Activated CD8-positive, alpha-beta T cell treated with anti-CD3 and anti-CD28 coated beads for 36 hours (primary cell): ENCODE data around the gene CNIH1. TPM values are rescaled to one million over a fixed set of nuclear protein-coding genes. Genes with fewer than 3 reads are reported as not detected.
"Not testable (repeated sequence)": the region's sequence is repeated elsewhere in the genome, so short reads cannot be mapped to it uniquely, and the experiment has no call there.

Experiments
- ATAC-seq: fragments of 200-7000 bp; cut with Tn5 transposase; one replicate; pipeline ENCODE4 v1.10.0; 2021; ENCODE audit warnings: mild to moderate bottlenecking, moderate library complexity
- CTCF ChIA-PET: fragments of 350-600 bp; sonication (Branson Sonifier 250); formaldehyde crosslinking; loops from one replicate; lab custom pipeline; 2021; ENCODE audit warnings: antibody characterized with exemption; lab: Charles Lee
- POLR2A ChIA-PET: fragments of 350-600 bp; sonication (Branson Sonifier 250); formaldehyde crosslinking; loops from one replicate; lab custom pipeline; 2021; ENCODE audit warnings: antibody characterized with exemption; lab: Charles Lee
- DNase-seq: peaks from one replicate; pipeline ENCODE4 v3.0.0-alpha.2; 2020
- H3K27ac Mint-ChIP-seq: one replicate; pipeline ENCODE4 v1.8.0; 2021; ENCODE audit warnings: mild to moderate bottlenecking, mixed read lengths
- H3K27me3 Mint-ChIP-seq: one replicate; pipeline ENCODE4 v1.8.0; 2021; ENCODE audit warnings: mixed read lengths
- H3K36me3 Mint-ChIP-seq: one replicate; pipeline ENCODE4 v1.8.0; 2021; ENCODE audit warnings: low read depth, mixed read lengths
- H3K4me1 Mint-ChIP-seq: one replicate; pipeline ENCODE4 v1.8.0; 2021; ENCODE audit warnings: low read depth, mixed read lengths
- H3K4me3 Mint-ChIP-seq: one replicate; pipeline ENCODE4 v1.8.0; 2021; ENCODE audit warnings: mild to moderate bottlenecking, moderate library complexity, mixed read lengths
- H3K9me3 Mint-ChIP-seq: one replicate; pipeline ENCODE4 v1.8.0; 2021; ENCODE audit warnings: mixed read lengths
- intact Hi-C: fragments of 100-400 bp; cut with micrococcal nuclease; formaldehyde crosslinking; loops from one replicate; pipeline ENCODE4 v1.10.0; 2022
- total RNA-seq, 2 experiments: library from RNA; stranded (reverse); gene quantifications; one replicate each; pipeline ENCODE4 v1.2.3, GENCODE V29; 2021
- TF ChIP-seq, protein P1 (sequence below): fragments of 200-600 bp; IDR thresholded peaks from one replicate; pipeline ENCODE4 v1.8.0; 2022; ENCODE audit warnings: antibody characterized with exemption, mild to moderate bottlenecking

The CNIH1 gene
- total RNA-seq, 2 experiments from 2014 or later: 82.0 to 82.7 TPM

DNA sequence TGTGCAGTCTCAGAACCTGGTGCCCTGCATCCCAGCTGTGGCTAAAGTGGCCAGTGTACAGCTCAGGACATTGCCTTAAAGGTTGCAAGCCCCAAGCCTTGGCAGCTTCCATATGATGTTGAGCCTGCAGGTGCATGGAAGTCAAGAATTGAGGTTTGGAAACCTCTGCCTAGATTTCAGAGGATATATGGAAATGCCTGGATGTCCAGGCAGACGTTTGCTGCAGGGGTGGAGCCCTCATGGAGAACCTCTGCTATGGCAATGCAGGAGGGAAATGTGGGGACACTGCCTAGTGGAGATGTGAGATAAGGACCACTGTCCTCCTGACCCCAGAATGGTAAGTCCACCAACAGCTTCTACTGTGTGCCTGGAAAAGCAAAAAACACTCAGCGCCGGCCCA, 17.9 kb upstream of the CNIH1 start:
- peaks cover 5% of the 10 kb centered on the region for H3K36me3 Mint-ChIP-seq
- intact Hi-C loops: no loop called here
- ChIA-PET CTCF (no interaction called here), POLR2A (interaction anchor here (1.0 kb wide), 1 partner anchor 23 kb away, joined by 4 read pairs; no protein-coding TSS in a partner anchor)
- H3K9me3 Mint-ChIP-seq: peaks cover 4% of the 10 kb centered on the region
- TF ChIP-seq, protein P1, sequence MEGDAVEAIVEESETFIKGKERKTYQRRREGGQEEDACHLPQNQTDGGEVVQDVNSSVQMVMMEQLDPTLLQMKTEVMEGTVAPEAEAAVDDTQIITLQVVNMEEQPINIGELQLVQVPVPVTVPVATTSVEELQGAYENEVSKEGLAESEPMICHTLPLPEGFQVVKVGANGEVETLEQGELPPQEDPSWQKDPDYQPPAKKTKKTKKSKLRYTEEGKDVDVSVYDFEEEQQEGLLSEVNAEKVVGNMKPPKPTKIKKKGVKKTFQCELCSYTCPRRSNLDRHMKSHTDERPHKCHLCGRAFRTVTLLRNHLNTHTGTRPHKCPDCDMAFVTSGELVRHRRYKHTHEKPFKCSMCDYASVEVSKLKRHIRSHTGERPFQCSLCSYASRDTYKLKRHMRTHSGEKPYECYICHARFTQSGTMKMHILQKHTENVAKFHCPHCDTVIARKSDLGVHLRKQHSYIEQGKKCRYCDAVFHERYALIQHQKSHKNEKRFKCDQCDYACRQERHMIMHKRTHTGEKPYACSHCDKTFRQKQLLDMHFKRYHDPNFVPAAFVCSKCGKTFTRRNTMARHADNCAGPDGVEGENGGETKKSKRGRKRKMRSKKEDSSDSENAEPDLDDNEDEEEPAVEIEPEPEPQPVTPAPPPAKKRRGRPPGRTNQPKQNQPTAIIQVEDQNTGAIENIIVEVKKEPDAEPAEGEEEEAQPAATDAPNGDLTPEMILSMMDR: no peak
- no peak overlapping the region for H3K4me3 Mint-ChIP-seq
- no peaks in the 10 kb centered on the region for H3K27me3 Mint-ChIP-seq
- DNase-seq: no peak
- H3K27ac Mint-ChIP-seq: no peak overlapping the region
- no peak for ATAC-seq
- peaks cover 5% of the 10 kb centered on the region for H3K4me1 Mint-ChIP-seq

DNA sequence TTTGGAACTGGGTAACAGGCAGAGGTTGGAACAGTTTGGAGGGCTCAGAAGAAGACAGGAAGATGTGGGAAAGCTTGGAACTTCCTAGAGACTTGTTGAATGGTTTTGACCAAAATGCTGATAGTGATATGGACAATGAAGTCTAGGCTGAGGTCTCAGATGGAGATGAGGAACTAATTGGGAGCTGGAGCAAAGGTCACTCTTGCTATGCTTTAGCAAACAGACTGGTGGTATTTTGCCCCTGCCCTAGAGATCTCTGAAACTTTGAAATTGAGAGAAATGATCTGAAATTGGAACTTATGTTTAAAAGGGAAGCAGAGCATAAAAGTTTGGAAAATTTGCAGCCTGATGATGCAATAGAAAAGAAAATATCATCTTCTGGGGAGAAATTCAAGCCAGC, 17.4 kb upstream of the CNIH1 start:
- CTCF ChIA-PET, intact Hi-C loops: not testable (repeated sequence)

DNA sequence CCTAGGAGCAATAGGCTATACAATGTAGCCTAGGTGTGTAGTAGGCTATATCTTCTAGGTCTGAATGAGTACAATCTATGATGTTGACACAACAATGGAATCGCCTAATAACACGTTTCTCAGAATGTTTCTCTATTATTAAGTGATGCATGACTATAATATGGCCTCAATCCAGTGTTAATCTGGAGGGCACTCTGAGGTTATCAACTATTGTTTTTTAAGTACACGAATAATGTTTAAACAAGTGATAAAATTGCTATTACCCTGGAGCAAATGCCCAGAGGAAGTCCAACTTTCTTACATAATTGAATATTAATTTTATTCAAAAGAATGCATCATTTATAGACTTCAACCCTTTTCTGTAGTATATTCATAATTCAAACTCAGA, 16.4 kb upstream of the CNIH1 start:
- ATAC-seq (no peak), DNase-seq (no peak)
- Mint-ChIP-seq H3K4me3 (no peak overlapping the region), H3K27me3 (no peaks in the 10 kb centered on the region), H3K36me3 (peaks cover 5% of the 10 kb centered on the region), H3K4me1 (peaks cover 5% of the 10 kb centered on the region), H3K27ac (no peak overlapping the region), H3K9me3 (peaks cover 4% of the 10 kb centered on the region)
- CTCF ChIA-PET: interaction anchor here (1.8 kb wide), 1 partner anchor 15 kb away, joined by 9 read pairs; no protein-coding TSS in a partner anchor
- intact Hi-C loops: no loop called here
- TF ChIP-seq, protein P1: no peak
- POLR2A ChIA-PET: interaction anchor here (0.6 kb wide), 1 partner anchor 12 kb away, joined by 3 read pairs; no protein-coding TSS in a partner anchor

More for the DNA sequence above, 17.4 kb upstream of the CNIH1 start:
- H3K9me3 Mint-ChIP-seq, H3K4me3 Mint-ChIP-seq, H3K36me3 Mint-ChIP-seq, H3K4me1 Mint-ChIP-seq, DNase-seq, H3K27me3 Mint-ChIP-seq, H3K27ac Mint-ChIP-seq, POLR2A ChIA-PET, ATAC-seq: not testable (repeated sequence)

DNA sequence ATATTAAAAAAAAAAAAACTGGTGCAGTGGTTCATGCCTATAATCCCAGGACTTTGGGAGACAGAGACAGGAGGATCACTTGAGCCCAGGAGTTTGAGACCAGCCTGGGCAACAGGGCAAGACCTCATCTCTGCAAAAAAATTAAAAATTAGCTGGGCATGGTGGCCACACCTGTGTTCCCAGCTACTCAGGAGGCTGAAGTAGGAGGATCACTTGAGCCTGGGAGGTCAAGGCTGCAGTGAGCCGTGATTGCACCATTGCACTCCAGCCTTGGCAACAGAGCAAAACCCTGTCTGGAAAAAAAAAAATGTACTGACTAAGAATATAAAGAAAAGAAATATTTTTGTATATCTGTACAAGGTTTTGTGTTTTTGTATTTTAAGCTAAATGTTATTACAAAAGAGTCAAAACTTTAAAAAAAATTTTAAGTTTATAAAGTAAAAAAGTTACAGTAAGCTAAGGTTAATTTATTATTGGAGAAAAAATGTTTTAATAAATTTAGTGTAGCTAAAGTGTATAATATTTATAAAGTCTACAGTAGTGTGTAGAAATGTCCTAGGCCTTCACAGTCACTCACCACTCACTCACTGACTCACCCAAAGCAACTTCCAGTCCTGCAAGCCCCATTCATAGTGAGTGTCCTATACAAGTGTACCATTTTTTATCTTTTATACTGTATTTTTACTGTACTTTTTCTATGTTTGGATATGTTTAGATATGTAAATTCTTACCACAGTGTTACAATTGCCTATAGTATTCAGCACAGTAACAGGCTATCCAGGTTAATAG, 15.8 kb upstream of the CNIH1 start:
- H3K9me3 Mint-ChIP-seq, DNase-seq, H3K27ac Mint-ChIP-seq, H3K4me1 Mint-ChIP-seq, H3K36me3 Mint-ChIP-seq, intact Hi-C loops, H3K27me3 Mint-ChIP-seq, ATAC-seq, H3K4me3 Mint-ChIP-seq: not testable (repeated sequence)
- CTCF ChIA-PET: interaction anchor here (1.8 kb wide), 1 partner anchor 15 kb away, joined by 9 read pairs; no protein-coding TSS in a partner anchor
- POLR2A ChIA-PET: interaction anchor here (0.6 kb wide), 2 partner anchors 12 to 480 kb away, joined by 3 read pairs; no protein-coding TSS in a partner anchor

DNA sequence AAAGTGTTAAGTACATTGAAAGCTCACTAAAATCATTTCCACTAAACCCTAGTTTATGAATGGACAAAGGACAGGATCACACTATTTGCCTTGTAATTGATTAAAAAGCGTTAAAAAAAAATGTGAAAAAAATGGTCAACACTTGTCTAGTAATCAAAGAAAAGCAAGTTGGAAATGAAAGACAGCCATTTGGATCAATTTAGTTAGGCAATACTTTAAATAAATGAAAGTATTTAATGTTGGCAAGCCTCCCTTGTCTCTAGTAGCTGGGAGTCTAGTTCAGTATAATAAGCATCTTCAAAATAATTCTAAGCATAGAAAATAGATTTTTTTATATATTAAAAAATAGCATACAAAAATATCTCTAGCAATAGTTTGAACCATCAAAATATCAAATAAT, 14.2 kb upstream of the CNIH1 start:
- intact Hi-C loops: no loop called here
- Mint-ChIP-seq H3K36me3 (peaks cover 5% of the 10 kb centered on the region), H3K9me3 (peaks cover 4% of the 10 kb centered on the region), H3K4me1 (peaks cover 6% of the 10 kb centered on the region), H3K27me3 (no peaks in the 10 kb centered on the region), H3K27ac (no peak overlapping the region), H3K4me3 (no peak overlapping the region)
- ChIA-PET POLR2A (no interaction called here), CTCF (no interaction called here)
- DNase-seq (no peak), ATAC-seq (no peak)
- TF ChIP-seq, protein P1: no peak

DNA sequence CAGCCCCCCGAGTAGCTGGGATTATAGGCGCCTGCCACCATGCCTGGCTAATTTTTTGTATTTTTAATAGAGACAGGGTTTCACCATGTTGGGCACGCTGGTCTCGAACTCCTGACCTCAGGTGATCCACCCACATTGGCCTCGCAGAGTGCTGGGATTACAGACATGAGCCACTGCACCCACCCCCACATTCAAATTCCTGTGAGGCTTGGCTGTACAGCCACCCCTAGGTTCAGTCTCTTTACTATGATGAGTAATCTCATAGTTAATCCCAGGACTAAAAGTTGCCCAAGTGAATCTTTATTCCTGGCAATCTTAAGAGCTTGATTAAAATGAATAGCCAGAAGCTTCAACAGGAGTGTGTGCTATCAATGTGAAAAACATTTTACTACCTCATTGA, 12.8 kb upstream of the CNIH1 start:
- H3K4me1 Mint-ChIP-seq, H3K27ac Mint-ChIP-seq, H3K4me3 Mint-ChIP-seq, H3K36me3 Mint-ChIP-seq, ATAC-seq, H3K27me3 Mint-ChIP-seq, CTCF ChIA-PET, DNase-seq, POLR2A ChIA-PET, H3K9me3 Mint-ChIP-seq, intact Hi-C loops: not testable (repeated sequence)
